DOHH2 (cell line): ENCODE data around the gene DSCAM.

Experiments
- EZH2phosphoT487 ChIP-seq: fragments of 200-600 bp; sonication (generic); IDR thresholded peaks from 2 replicates; pipeline ENCODE4 v1.6.1; 2017; ENCODE audit warnings: borderline replicate concordance, mild to moderate bottlenecking, antibody characterized with exemption, low read length, moderate library complexity, mixed read lengths
- TF ChIP-seq, protein P1 (sequence below): fragments of 200-600 bp; sonication (generic); IDR thresholded peaks from one replicate; pipeline ENCODE4 v1.5.1; 2014; ENCODE audit warnings: antibody characterized with exemption, mild to moderate bottlenecking, low read depth, low read length; ENCODE audit not compliant: poor library complexity, severe bottlenecking

DNA sequence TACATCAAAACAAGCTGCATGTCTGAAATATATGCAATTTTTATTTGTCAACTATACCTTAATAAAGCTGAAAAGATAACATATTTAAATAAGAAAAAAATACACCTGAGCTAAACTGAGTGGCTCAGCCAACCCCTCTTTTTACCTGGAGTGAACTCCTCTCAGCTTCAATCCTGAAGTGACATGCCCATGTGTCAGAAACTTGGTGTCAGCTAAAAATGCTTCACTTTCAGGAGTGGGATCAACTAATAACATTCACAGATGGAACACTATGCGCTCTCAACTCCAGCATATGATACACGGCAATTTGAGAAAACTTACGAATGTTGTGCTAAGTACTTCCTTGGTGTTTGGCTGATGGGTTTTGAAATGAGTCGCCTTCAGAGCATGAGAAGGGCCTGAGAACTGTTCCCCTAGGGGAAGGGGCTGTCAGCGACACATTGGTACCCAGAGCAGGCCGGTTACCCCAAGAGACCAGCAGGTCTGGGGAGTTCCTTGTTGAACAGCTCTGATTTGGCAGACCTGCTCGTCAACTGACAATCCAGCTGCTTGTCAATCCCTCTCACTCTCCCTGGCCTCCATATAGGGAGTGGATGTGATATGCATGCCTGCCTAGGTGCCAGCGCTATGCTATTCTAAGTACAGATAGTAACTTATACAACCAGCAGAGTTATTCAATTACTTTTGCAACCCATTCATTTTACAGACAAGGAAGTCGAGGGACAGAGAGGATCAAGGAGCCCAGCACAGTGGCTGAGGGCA lies 712.0 kb downstream of the DSCAM start:
- TF ChIP-seq, protein P1, sequence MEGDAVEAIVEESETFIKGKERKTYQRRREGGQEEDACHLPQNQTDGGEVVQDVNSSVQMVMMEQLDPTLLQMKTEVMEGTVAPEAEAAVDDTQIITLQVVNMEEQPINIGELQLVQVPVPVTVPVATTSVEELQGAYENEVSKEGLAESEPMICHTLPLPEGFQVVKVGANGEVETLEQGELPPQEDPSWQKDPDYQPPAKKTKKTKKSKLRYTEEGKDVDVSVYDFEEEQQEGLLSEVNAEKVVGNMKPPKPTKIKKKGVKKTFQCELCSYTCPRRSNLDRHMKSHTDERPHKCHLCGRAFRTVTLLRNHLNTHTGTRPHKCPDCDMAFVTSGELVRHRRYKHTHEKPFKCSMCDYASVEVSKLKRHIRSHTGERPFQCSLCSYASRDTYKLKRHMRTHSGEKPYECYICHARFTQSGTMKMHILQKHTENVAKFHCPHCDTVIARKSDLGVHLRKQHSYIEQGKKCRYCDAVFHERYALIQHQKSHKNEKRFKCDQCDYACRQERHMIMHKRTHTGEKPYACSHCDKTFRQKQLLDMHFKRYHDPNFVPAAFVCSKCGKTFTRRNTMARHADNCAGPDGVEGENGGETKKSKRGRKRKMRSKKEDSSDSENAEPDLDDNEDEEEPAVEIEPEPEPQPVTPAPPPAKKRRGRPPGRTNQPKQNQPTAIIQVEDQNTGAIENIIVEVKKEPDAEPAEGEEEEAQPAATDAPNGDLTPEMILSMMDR: no peak
- no peak for TF ChIP-seq EZH2phosphoT487
